C4-2B (cell line): ENCODE results near the gene SEC22A.

Experiments
- CTCF ChIP-seq: fragments of 450-650 bp; conservative IDR thresholded peaks from 2 replicates; pipeline ENCODE4 v1.5.1; 2017; ENCODE audit warnings: mild to moderate bottlenecking
- ZFX ChIP-seq: fragments of 450-650 bp; IDR thresholded peaks from 2 replicates; pipeline ENCODE4 v1.6.1; 2017

GRCh38 chr3:123263941-123264340 is 62.2 kb downstream of the SEC22A start:
- TF ChIP-seq CTCF: no peak
- TF ChIP-seq ZFX: no peak
